ENCODE measurements around the gene MYL6B. TPM values are rescaled to one million over a fixed set of nuclear protein-coding genes. Genes with fewer than 3 reads are reported as not detected.

Gene MYL6B
- total RNA-seq, 2 experiments from 2014 or later = 56.6 to 77.6 TPM

- no TSS peak for BruUV-seq (replicated peaks)
- Histone ChIP-seq H3K4me2 (ENCODE audit: low read length) (no peak overlapping the region), H4K20me1 (ENCODE audit: insufficient read depth, low read length) (peaks cover 9% of the 10 kb centered on the region; the same call in 1 of the 2 replicates), H3K79me2 (ENCODE audit: insufficient read depth, low read depth, low read length) (peaks cover 14% of the 10 kb centered on the region), H3K4me1 (ENCODE audit: insufficient read depth, low read length, poor library complexity, severe bottlenecking) (peaks cover 19% of the 10 kb centered on the region), H3K27ac (ENCODE audit: low read depth, low read length, poor library complexity, severe bottlenecking) (no peak overlapping the region), H3K9me2 (ENCODE audit: insufficient read depth, low read length) (no peaks in the 10 kb centered on the region), H3K9me3 (ENCODE audit: low read length) (no peaks in the 10 kb centered on the region), H3K36me3 (ENCODE audit: insufficient read depth, low read length) (peaks cover 92% of the 10 kb centered on the region), H3K4me3 (ENCODE audit: low read depth, low read length, poor library complexity, severe bottlenecking) (no peak overlapping the region), H2AFZ (ENCODE audit: low read length) (no peak overlapping the region)
- intact Hi-C loops (cut with micrococcal nuclease; ENCODE audit: unreplicated experiment) = no loop called here
- ChIA-PET POLR2A (no interaction called here), CTCF (ENCODE audit: unreplicated experiment) (no interaction called here)
- DNase-seq (ENCODE audit: low spot score) = no peak
- TF ChIP-seq CTCF (conservative IDR thresholded peaks at IDR 0.05; ENCODE audit: low read length) (no peak), EZH2phosphoT487 (IDR thresholded peaks at IDR 0.05; ENCODE audit: borderline replicate concordance, low read depth, low read length) (no peak)
Measured at GRCh38 chr12:56164345-56164729, 11.9 kb downstream of the MYL6B start.

GRCh38 chr12:56165369-56165768 is 13.0 kb downstream of the MYL6B start:
- H3K4me3 ChIP-seq (ENCODE audit: low read depth, low read length, poor library complexity, severe bottlenecking) = no peak overlapping the region
- CTCF ChIA-PET (ENCODE audit: unreplicated experiment) = no interaction called here
- POLR2A ChIA-PET = interaction anchor here (0.6 kb wide), 1 partner anchor 120 kb away, joined by 5 read pairs; no protein-coding TSS in a partner anchor
- H3K27ac ChIP-seq (ENCODE audit: low read depth, low read length, poor library complexity, severe bottlenecking) = no peak overlapping the region
- TF ChIP-seq CTCF (conservative IDR thresholded peaks at IDR 0.05; ENCODE audit: low read length) (no peak), EZH2phosphoT487 (IDR thresholded peaks at IDR 0.05; ENCODE audit: borderline replicate concordance, low read depth, low read length) (no peak)
- H3K79me2 ChIP-seq (ENCODE audit: insufficient read depth, low read depth, low read length) = peaks cover 3% of the 10 kb centered on the region; the same call in 1 of the 2 replicates
- BruUV-seq (replicated peaks) = no TSS peak
- intact Hi-C loops (cut with micrococcal nuclease; ENCODE audit: unreplicated experiment) = no loop called here
- no peak overlapping the region for H2AFZ ChIP-seq (ENCODE audit: low read length)
- peaks cover under 1% of the 10 kb centered on the region; the same call in 1 of the 2 replicates for H4K20me1 ChIP-seq (ENCODE audit: insufficient read depth, low read length)
- H3K9me3 ChIP-seq (ENCODE audit: low read length) = no peaks in the 10 kb centered on the region
- no peaks in the 10 kb centered on the region for H3K9me2 ChIP-seq (ENCODE audit: insufficient read depth, low read length)
- DNase-seq (ENCODE audit: low spot score) = no peak
- peaks cover 92% of the 10 kb centered on the region for H3K36me3 ChIP-seq (ENCODE audit: insufficient read depth, low read length)
- H3K4me1 ChIP-seq (ENCODE audit: insufficient read depth, low read length, poor library complexity, severe bottlenecking) = peaks cover 9% of the 10 kb centered on the region
- H3K4me2 ChIP-seq (ENCODE audit: low read length) = no peak overlapping the region

- ChIA-PET POLR2A (interaction anchor here (1.1 kb wide), 1 partner anchor 19 kb away, joined by 3 read pairs; no protein-coding TSS in a partner anchor), CTCF (ENCODE audit: unreplicated experiment) (interaction anchor here (0.5 kb wide), 1 partner anchor 65 kb away, joined by 3 read pairs; the partner anchor contains the start of gene PA2G4)
- intact Hi-C loops (cut with micrococcal nuclease; ENCODE audit: unreplicated experiment) = no loop called here
- TF ChIP-seq CTCF (conservative IDR thresholded peaks at IDR 0.05; ENCODE audit: low read length) = no peak
- TF ChIP-seq EZH2phosphoT487 (IDR thresholded peaks at IDR 0.05; ENCODE audit: borderline replicate concordance, low read depth, low read length) = no peak
- Histone ChIP-seq H3K79me2 (ENCODE audit: insufficient read depth, low read depth, low read length) (no peaks in the 10 kb centered on the region), H3K4me2 (ENCODE audit: low read length) (no peak overlapping the region), H3K4me1 (ENCODE audit: insufficient read depth, low read length, poor library complexity, severe bottlenecking) (no peaks in the 10 kb centered on the region), H3K27ac (ENCODE audit: low read depth, low read length, poor library complexity, severe bottlenecking) (no peak overlapping the region), H3K4me3 (ENCODE audit: low read depth, low read length, poor library complexity, severe bottlenecking) (no peak overlapping the region), H3K9me2 (ENCODE audit: insufficient read depth, low read length) (no peaks in the 10 kb centered on the region), H3K9me3 (ENCODE audit: low read length) (no peaks in the 10 kb centered on the region), H4K20me1 (ENCODE audit: insufficient read depth, low read length) (no peaks in the 10 kb centered on the region), H2AFZ (ENCODE audit: low read length) (no peak overlapping the region), H3K36me3 (ENCODE audit: insufficient read depth, low read length) (peaks cover 92% of the 10 kb centered on the region)
- no TSS peak for BruUV-seq (replicated peaks)
- no peak for DNase-seq (ENCODE audit: low spot score)
Measured at GRCh38 chr12:56169229-56169759, 16.9 kb downstream of the MYL6B start.
